Stimulated activated CD8-positive, alpha-beta memory T cell treated with anti-CD3 and anti-CD28 coated beads, Interleukin-15, amount 100 ng/mL, for 1 hour (primary cell): ENCODE results near the gene THBD.

Experiments used
- DNase-seq: peaks from one replicate; pipeline ENCODE4 v3.0.0-alpha.2; 2020; ENCODE audit warnings: low read depth

The THBD gene

DNA sequence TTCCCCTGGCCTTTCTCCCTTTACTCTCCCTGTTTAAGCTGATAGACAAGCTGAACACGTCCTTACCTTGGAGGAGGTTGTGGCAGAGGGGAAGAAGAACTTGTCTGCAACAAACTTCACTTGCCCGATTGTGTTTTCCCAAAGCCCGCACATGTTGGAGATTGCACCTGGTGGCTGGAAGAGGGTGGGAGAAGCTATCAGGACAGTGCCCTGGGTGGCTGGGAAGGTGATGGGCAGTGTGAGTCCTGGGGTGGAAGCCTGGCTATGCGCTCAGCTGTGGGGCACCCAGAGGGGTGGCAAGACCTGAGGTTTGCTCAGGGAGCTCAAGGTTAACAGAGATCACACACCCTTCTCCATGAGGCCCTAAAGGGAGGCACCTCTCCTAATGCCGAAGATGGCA, 39.4 kb downstream of the THBD start:
- DNase-seq = no peak

- no peak for DNase-seq
Observed at GRCh38 chr20:23009636-23010035, 39.8 kb downstream of the THBD start.

DNA sequence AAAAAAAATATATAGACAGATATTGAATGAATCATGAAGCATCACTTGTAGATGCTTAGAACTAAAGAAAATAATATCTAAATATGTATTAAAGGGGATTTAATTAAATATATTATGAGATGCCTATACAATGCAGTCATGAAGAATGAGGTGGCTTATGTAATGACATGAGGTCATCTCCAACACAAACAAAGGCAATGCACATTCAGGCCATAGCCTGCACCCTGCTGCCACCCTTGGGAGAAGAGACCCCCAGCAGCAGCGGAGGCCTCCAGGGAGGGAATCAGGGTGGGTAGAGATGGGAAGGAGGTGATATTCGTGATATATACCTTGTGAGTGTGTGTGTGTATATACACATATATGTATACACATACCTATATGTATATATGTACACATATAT, 40.8 kb downstream of the THBD start:
- DNase-seq = no peak

- no peak for DNase-seq
Observed at GRCh38 chr20:23007886-23008655, 41.4 kb downstream of the THBD start.

DNA sequence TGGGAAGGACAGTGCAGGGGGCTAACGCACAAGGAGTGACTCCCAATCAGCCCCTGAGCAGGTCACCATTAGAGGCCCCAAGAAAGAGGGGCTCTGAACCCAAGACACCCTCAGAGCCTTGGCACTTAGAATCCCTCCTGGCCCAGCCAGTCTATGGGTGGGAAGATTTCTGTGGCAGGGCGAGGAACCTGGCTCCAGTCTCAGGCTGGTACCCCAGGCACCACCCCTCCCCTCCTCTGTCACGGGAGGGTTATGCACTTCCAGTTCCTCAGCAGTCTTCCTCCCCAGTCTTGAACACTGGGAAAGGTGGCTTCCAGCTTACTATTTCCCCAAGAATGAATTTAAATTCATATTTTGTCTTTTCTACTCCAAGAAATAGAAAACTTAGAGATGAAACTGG, 42.0 kb downstream of the THBD start:
- DNase-seq = no peak

GRCh38 chr20:23005776-23006175, 43.7 kb downstream of the THBD start:
- no peak for DNase-seq

GRCh38 chr20:23003881-23004460, 45.5 kb downstream of the THBD start:
- DNase-seq = no peak

DNA sequence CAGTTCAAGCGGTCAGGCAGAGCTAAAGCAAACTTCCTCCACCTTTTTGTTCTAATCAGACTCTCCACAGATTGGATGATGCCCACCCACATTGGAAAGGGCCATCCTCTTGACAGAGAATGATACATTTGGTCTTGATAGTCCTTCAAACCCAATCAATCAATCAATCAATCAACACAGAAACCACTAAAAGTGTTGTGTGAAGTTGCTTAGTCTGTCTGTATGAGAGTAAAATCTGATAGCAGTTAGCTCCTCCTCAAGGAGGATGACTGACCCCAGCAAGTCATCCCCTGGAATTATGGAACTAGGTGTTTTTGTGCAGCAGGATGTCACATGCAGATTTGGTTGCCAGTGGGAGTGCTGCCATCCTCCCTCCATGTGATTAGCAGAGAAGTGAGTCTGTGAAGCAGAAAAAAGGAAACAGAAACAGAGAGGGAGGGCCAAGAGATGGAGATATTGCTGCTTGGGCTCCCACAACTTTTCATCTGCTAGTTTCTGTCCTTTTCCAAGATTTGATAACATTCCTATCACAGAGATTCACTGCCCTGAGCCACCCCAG, 46.3 kb downstream of the THBD start:
- no peak for DNase-seq

DNA sequence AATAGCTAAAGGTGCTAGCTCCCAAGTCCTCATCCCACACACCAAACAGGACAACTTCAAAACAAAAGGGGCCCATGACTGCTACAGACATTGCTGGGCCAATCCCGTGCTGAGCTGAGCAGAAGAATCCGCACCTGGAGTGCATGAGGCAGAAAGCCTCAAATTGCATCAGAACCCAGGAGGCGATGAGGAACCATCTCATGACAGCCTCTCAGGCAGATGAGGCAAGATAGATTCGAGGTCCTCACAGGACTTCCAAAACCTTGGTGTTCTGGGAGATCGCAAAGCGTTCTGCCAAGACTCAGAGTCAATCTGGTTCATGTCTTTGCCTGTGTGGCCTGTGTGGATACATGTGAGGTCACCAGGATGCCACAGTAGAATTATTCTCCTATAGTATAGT, 47.2 kb downstream of the THBD start:
- no peak for DNase-seq

- no peak for DNase-seq
Observed at GRCh38 chr20:23000232-23000947, 49.1 kb downstream of the THBD start.

DNA sequence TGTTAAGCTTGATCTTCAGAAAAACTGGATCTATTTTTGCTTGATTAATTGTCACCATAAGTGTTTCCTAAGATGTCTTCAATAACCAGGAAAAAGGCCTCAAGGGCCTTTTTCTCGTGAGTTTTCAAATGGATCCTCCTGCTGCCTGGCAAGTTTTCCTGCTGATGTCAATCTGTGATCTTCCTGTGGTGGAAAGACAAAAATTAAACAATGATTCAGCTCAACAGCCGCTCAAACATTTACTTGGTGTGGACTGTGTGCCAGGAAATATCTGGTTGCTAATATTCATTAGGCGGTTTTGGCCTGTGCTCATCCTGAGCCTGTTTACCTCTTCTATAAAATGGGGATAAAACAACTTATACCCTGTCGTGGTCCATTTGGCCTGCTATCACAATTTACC, 49.7 kb downstream of the THBD start:
- DNase-seq = no peak

DNA sequence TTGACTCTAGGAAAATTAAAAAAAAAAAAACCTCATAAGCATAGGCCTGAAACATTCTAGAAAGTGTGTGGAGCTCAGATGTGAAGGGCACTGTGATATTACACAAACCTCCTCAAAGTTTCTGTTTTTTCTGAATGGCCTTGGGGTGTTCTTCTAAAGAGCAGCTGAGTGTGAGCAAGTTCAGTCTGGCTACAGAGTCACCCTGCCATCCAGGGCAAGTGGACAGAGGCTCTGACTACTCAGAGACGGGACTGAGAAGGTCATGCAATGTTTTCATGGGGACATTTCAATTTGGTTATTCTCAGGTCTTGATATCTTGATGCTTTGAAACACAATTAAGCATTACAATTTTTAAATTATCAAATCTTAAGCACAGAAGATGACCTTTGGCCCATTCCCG, 51.0 kb downstream of the THBD start:
- DNase-seq = no peak

GRCh38 chr20:22995923-22996322, 53.5 kb downstream of the THBD start:
- DNase-seq = no peak
